K562 (cell line): ENCODE data around the gene ZBED4. TPM values are rescaled to one million over a fixed set of nuclear protein-coding genes. Genes with fewer than 3 reads are reported as not detected.

Source experiments
- ARHGAP35 ChIP-seq: fragments of 450-650 bp; IDR thresholded peaks from 2 replicates; pipeline ENCODE4 v1.6.1; 2018; ENCODE audit not compliant: partially characterized antibody
- EP300 ChIP-seq: IDR thresholded peaks from 2 replicates; pipeline ENCODE4 v1.6.1; 2012; ENCODE audit warnings: low read length, improper control_type of control experiment
- FOXM1 ChIP-seq, 2 experiments: fragments of 450-650 bp in 1 of 2; sonication (generic) in 1 of 2; formaldehyde crosslinking in 1 of 2; IDR thresholded peaks; 2 replicates each; pipeline versions ENCODE4 v1.6.1 to v1.9.0; 2017 to 2022; ENCODE audit warnings: low read depth in 2 of 2, mild to moderate bottlenecking in 2 of 2, missing genetic modification reagents in 1 of 2, moderate library complexity in 1 of 2
- HDAC6 ChIP-seq: IDR thresholded peaks from 2 replicates; pipeline ENCODE4 v1.6.1; 2012; ENCODE audit warnings: low read depth, mild to moderate bottlenecking, control low read depth, inconsistent platforms, low read length, moderate library complexity
- HMG20B ChIP-seq: fragments of 250-450 bp; sonication (Bioruptor Pico); IDR thresholded peaks from 2 replicates; pipeline ENCODE4 v1.5.0; 2021; ENCODE audit warnings: mild to moderate bottlenecking
- KAT2B ChIP-seq: IDR thresholded peaks from one replicate; pipeline ENCODE4 v1.6.1; 2012; ENCODE audit warnings: low read depth, mild to moderate bottlenecking, control low read depth, inconsistent platforms, low read length, moderate library complexity
- NCOR1 ChIP-seq: fragments of 450-650 bp; IDR thresholded peaks from 2 replicates; pipeline ENCODE4 v1.6.1; 2016; ENCODE audit warnings: mild to moderate bottlenecking, moderate library complexity
- NFIC ChIP-seq: fragments of 450-650 bp; IDR thresholded peaks from 2 replicates; pipeline ENCODE4 v1.6.1; 2017; ENCODE audit warnings: mild to moderate bottlenecking, inconsistent platforms
- PML ChIP-seq: IDR thresholded peaks from 2 replicates; pipeline ENCODE4 v1.6.1; 2012; ENCODE audit warnings: low read length, inconsistent platforms
- PRMT5 ChIP-seq: sonication (generic); formaldehyde crosslinking; IDR thresholded peaks from 2 replicates; pipeline ENCODE4 v1.5.0; 2020; ENCODE audit warnings: missing genetic modification reagents
- SIN3A ChIP-seq, 2 experiments: fragments of 150-350 bp in 1 of 2; IDR thresholded peaks; 2 replicates each; pipeline ENCODE4 v1.6.1; 2011 to 2016; ENCODE audit warnings: borderline replicate concordance in 2 of 2, low read depth in 2 of 2, low read length in 2 of 2, mild to moderate bottlenecking in 2 of 2, moderate library complexity in 2 of 2; ENCODE audit not compliant: control insufficient read depth in 1 of 2
- SMARCB1 ChIP-seq: IDR thresholded peaks from 2 replicates; pipeline ENCODE4 v1.6.1; 2011; ENCODE audit warnings: improper control_type of control experiment, low read depth; ENCODE audit not compliant: insufficient read length
- SMARCC2 ChIP-seq: fragments of 450-650 bp; IDR thresholded peaks from 2 replicates; pipeline ENCODE4 v1.6.1; 2017; ENCODE audit warnings: antibody characterized with exemption, moderate library complexity, mild to moderate bottlenecking, low read depth
- TAF7 ChIP-seq: fragments of 450-650 bp; IDR thresholded peaks from 2 replicates; pipeline ENCODE4 v1.6.1; 2016; ENCODE audit warnings: missing genetic modification characterization, missing compliant biosample characterization
- TBP ChIP-seq: optimal IDR thresholded peaks from 2 replicates; pipeline ENCODE3; 2011; ENCODE audit warnings: low read depth, low read length, improper control_type of control experiment
- TCF7L2 ChIP-seq: fragments of 150-350 bp; IDR thresholded peaks from 2 replicates; pipeline ENCODE4 v1.6.1; 2016; ENCODE audit warnings: low read depth, mild to moderate bottlenecking, low read length, moderate library complexity
- ZNF785 ChIP-seq: fragments of 250-450 bp; sonication (Bioruptor Pico); IDR thresholded peaks from 2 replicates; pipeline ENCODE4 v1.4.0; 2020; ENCODE audit warnings: mild to moderate bottlenecking
- polyA plus RNA-seq, 8 experiments: library from polyadenylated mRNA; depleted of rRNA in 4 of 8; stranded (reverse) in 5 of 8; unstranded in 3 of 8; fragments of >200 nt; fragmentation: Nextera tagmentation in 2 of 8; fragmentation: Illumina TruSeq in 1 of 8; extraction: Ambion mirVana in 2 of 8; extraction: Trizol in 1 of 8; gene quantifications; 2 replicates each; pipeline versions ENCODE4 v1.2.1 to v1.2.3, GENCODE V29; 2011 to 2014; ENCODE audit warnings: inconsistent platforms in 1 of 8, missing spikeins in 1 of 8
- total RNA-seq, 7 experiments: library from RNA; depleted of rRNA in 6 of 7; stranded (reverse); fragments of >200 nt in 6 of 7; fragmentation: Illumina TruSeq in 2 of 7; extraction: Trizol in 2 of 7; gene quantifications; 2 replicates each; pipeline versions ENCODE4 v1.2.1 to v1.2.3, GENCODE V29; 2011 to 2021; ENCODE audit warnings: low replicate concordance in 1 of 7
- TF ChIP-seq, protein P1 (sequence below), 3 experiments: fragments of 200-800 bp in 1 of 3; fragments of 250-450 bp in 1 of 3; fragments of 450-650 bp in 1 of 3; sonication (Bioruptor Pico) in 1 of 3; sonication (Bioruptor generic) in 1 of 3; formaldehyde crosslinking in 1 of 3; IDR thresholded peaks; 2 replicates each; pipeline versions ENCODE4 v1.6.1 to v1.8.0; 2016 to 2022; ENCODE audit warnings: mild to moderate bottlenecking in 2 of 3, missing genetic modification characterization in 2 of 3, missing compliant biosample characterization in 1 of 3, moderate library complexity in 1 of 3
- TF ChIP-seq, protein P2 (sequence below): fragments of 200-800 bp; sonication (Bioruptor generic); IDR thresholded peaks from 2 replicates; pipeline ENCODE4 v1.6.1; 2016; ENCODE audit warnings: missing genetic modification characterization, missing compliant biosample characterization

Gene ZBED4
- total and polyA plus RNA-seq, 9 of the 15 experiments (the other 6 are each of a cell fraction or from before 2014, with no cell fraction given) = 1.5 to 16.8 (median 7.4) TPM

DNA sequence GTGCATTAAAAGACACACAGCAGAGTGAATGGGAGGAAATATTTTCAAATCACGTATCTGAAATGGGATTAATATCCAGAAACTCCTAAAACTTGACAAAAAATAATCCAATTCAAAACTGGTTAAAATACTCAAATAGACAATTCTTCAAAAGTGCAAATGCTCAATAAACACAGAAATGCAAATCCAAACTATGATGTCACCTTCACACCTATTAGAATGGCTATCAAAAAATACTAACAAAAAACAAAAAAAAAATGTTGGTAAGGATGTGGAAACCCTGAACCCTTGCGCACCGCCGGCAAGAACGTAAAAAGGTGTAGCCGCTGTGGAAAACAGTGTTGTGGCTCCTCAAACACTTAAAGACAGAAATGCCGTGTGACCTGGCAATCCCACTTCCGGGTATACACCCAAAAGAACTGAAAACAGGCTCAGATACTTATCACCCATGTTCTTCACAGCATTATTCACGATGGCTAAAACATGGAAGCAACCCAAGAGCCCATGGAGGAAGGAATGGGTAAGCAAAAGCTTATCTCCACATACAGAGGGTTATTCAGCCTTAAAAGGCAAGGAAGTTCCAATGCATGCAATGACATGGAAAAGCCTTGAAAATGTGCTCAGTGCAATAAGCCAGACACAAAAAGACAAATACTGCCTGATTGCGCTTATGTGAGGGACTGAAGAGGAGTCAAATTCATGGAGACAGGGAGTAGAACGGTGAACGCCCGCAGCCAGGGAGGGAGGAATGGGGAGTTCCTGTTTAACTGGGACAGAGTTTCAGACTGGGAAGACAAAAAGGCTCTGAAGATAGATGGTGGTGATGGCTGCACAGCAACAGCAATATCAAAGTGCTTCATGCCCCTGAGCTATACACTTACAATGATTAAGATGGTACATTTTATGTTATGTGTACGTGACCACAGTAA lies 45.6 kb upstream of the ZBED4 start (continued):
- TF ChIP-seq, protein P1, sequence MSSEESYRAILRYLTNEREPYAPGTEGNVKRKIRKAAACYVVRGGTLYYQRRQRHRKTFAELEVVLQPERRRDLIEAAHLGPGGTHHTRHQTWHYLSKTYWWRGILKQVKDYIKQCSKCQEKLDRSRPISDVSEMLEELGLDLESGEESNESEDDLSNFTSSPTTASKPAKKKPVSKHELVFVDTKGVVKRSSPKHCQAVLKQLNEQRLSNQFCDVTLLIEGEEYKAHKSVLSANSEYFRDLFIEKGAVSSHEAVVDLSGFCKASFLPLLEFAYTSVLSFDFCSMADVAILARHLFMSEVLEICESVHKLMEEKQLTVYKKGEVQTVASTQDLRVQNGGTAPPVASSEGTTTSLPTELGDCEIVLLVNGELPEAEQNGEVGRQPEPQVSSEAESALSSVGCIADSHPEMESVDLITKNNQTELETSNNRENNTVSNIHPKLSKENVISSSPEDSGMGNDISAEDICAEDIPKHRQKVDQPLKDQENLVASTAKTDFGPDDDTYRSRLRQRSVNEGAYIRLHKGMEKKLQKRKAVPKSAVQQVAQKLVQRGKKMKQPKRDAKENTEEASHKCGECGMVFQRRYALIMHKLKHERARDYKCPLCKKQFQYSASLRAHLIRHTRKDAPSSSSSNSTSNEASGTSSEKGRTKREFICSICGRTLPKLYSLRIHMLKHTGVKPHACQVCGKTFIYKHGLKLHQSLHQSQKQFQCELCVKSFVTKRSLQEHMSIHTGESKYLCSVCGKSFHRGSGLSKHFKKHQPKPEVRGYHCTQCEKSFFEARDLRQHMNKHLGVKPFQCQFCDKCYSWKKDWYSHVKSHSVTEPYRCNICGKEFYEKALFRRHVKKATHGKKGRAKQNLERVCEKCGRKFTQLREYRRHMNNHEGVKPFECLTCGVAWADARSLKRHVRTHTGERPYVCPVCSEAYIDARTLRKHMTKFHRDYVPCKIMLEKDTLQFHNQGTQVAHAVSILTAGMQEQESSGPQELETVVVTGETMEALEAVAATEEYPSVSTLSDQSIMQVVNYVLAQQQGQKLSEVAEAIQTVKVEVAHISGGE (CRISPR knock-in tag; IDR thresholded peaks at IDR 0.05) = peak in 1 of 3 experiments; percentile 67; a peak in 2 of 6 replicates
- TF ChIP-seq, protein P2, sequence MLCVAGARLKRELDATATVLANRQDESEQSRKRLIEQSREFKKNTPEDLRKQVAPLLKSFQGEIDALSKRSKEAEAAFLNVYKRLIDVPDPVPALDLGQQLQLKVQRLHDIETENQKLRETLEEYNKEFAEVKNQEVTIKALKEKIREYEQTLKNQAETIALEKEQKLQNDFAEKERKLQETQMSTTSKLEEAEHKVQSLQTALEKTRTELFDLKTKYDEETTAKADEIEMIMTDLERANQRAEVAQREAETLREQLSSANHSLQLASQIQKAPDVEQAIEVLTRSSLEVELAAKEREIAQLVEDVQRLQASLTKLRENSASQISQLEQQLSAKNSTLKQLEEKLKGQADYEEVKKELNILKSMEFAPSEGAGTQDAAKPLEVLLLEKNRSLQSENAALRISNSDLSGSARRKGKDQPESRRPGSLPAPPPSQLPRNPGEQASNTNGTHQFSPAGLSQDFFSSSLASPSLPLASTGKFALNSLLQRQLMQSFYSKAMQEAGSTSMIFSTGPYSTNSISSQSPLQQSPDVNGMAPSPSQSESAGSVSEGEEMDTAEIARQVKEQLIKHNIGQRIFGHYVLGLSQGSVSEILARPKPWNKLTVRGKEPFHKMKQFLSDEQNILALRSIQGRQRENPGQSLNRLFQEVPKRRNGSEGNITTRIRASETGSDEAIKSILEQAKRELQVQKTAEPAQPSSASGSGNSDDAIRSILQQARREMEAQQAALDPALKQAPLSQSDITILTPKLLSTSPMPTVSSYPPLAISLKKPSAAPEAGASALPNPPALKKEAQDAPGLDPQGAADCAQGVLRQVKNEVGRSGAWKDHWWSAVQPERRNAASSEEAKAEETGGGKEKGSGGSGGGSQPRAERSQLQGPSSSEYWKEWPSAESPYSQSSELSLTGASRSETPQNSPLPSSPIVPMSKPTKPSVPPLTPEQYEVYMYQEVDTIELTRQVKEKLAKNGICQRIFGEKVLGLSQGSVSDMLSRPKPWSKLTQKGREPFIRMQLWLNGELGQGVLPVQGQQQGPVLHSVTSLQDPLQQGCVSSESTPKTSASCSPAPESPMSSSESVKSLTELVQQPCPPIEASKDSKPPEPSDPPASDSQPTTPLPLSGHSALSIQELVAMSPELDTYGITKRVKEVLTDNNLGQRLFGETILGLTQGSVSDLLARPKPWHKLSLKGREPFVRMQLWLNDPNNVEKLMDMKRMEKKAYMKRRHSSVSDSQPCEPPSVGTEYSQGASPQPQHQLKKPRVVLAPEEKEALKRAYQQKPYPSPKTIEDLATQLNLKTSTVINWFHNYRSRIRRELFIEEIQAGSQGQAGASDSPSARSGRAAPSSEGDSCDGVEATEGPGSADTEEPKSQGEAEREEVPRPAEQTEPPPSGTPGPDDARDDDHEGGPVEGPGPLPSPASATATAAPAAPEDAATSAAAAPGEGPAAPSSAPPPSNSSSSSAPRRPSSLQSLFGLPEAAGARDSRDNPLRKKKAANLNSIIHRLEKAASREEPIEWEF (CRISPR knock-in tag) = no peak
- TF ChIP-seq HDAC6 = no peak
- TF ChIP-seq PRMT5 (CRISPR knock-in tag) = no peak
- TF ChIP-seq TBP = peak; percentile 24
- no peak for TF ChIP-seq PML
- TF ChIP-seq SMARCB1 = no peak
- TF ChIP-seq TCF7L2 = no peak
- no peak for TF ChIP-seq ZNF785 (CRISPR knock-in tag)
- peak; percentile 67 for TF ChIP-seq NFIC
- no peak for TF ChIP-seq KAT2B
- peak; percentile 74 for TF ChIP-seq EP300
- peak; percentile 55 for TF ChIP-seq NCOR1
- peak; percentile 23 for TF ChIP-seq ARHGAP35
- TF ChIP-seq FOXM1 (IDR thresholded peaks at IDR 0.05; ENCODE audit: low read depth) = 0 out of 2 replicates have a peak, but pooled peaks have one; percentile 8
- TF ChIP-seq FOXM1 (CRISPR knock-in tag; IDR thresholded peaks at IDR 0.05; ENCODE audit: low read depth) = no peak
- TF ChIP-seq SIN3A (IDR thresholded peaks at IDR 0.05; ENCODE audit: borderline replicate concordance in 2 of 2, control insufficient read depth in 1 of 2, low read depth in 2 of 2, low read length in 2 of 2) = no peak
- no peak for TF ChIP-seq TAF7 (tag)
- 0 out of 2 replicates have a peak, but pooled peaks have one; percentile 40 for TF ChIP-seq SMARCC2
- TF ChIP-seq HMG20B (CRISPR knock-in tag) = no peak
